GM12878 (cell line): ENCODE measurements around the gene PIEZO2. TPM values are rescaled to one million over a fixed set of nuclear protein-coding genes. Genes with fewer than 3 reads are reported as not detected.

Source experiments
- BACH1 ChIP-seq: fragments of 450-650 bp; IDR thresholded peaks from 2 replicates; pipeline ENCODE4 v1.6.1; 2017; ENCODE audit warnings: mild to moderate bottlenecking, borderline replicate concordance
- CEBPZ ChIP-seq: fragments of 150-350 bp; IDR thresholded peaks from 2 replicates; pipeline ENCODE4 v1.6.1; 2016; ENCODE audit warnings: low read depth, low read length
- CTCF ChIP-seq, 3 experiments: IDR thresholded peaks in 2 of 3; conservative IDR thresholded peaks in 1 of 3; 2 replicates each; pipeline ENCODE4 v1.5.1; 2011; ENCODE audit warnings: low read depth in 3 of 3, low read length in 3 of 3, mild to moderate bottlenecking in 3 of 3, control low read depth in 2 of 3, moderate library complexity in 2 of 3, inconsistent platforms in 1 of 3, mixed read lengths in 1 of 3; ENCODE audit not compliant: control insufficient read depth in 2 of 3, insufficient read depth in 1 of 3; ENCODE audit errors: extremely low read depth in 1 of 3
- CUX1 ChIP-seq: IDR thresholded peaks from 2 replicates; pipeline ENCODE4 v1.6.1; 2012; ENCODE audit warnings: improper control_type of control experiment, low read depth, low read length; ENCODE audit not compliant: insufficient replicate concordance
- ESRRA ChIP-seq: IDR thresholded peaks from 2 replicates; pipeline ENCODE4 v1.6.1; 2012; ENCODE audit warnings: mild to moderate bottlenecking, low read length, improper control_type of control experiment
- ETV6 ChIP-seq, 2 experiments: fragments of 450-650 bp in 1 of 2; IDR thresholded peaks in 1 of 2; conservative IDR thresholded peaks in 1 of 2; 2 replicates each; pipeline ENCODE4 v1.6.1; 2014; ENCODE audit warnings: antibody characterized with exemption in 1 of 2, borderline replicate concordance in 1 of 2, low read depth in 1 of 2, mild to moderate bottlenecking in 1 of 2, moderate library complexity in 1 of 2
- KDM1A ChIP-seq: fragments of 200-600 bp; sonication (generic); IDR thresholded peaks from 2 replicates; pipeline ENCODE4 v1.6.1; 2016; ENCODE audit warnings: borderline replicate concordance
- KLF5 ChIP-seq: fragments of 450-650 bp; IDR thresholded peaks from 2 replicates; pipeline ENCODE4 v1.6.1; 2014; ENCODE audit warnings: mild to moderate bottlenecking; ENCODE audit not compliant: partially characterized antibody
- MTA2 ChIP-seq: fragments of 450-650 bp; IDR thresholded peaks from 2 replicates; pipeline ENCODE4 v1.6.1; 2016; ENCODE audit warnings: low read depth, mild to moderate bottlenecking, moderate library complexity
- PAX5 ChIP-seq: IDR thresholded peaks from 2 replicates; pipeline ENCODE4 v1.6.1; 2011; ENCODE audit warnings: low read depth, low read length, borderline replicate concordance
- PBX3 ChIP-seq: IDR thresholded peaks from 2 replicates; pipeline ENCODE4 v1.6.1; 2011; ENCODE audit warnings: mild to moderate bottlenecking, low read depth, low read length, moderate library complexity; ENCODE audit not compliant: insufficient replicate concordance
- POLR2A ChIP-seq: IDR thresholded peaks from 2 replicates; pipeline ENCODE4 v1.6.1; 2011; ENCODE audit warnings: low read depth, mild to moderate bottlenecking, low read length
- RELA ChIP-seq: fragments of 450-650 bp; IDR thresholded peaks from 2 replicates; pipeline ENCODE4 v1.8.0; 2014; ENCODE audit warnings: borderline replicate concordance; ENCODE audit not compliant: partially characterized antibody
- STAT3 ChIP-seq: IDR thresholded peaks from 2 replicates; pipeline ENCODE4 v1.6.1; 2011; ENCODE audit warnings: low read depth, low read length, improper control_type of control experiment
- TCF7 ChIP-seq: IDR thresholded peaks from 2 replicates; pipeline ENCODE4 v1.6.1; 2014; ENCODE audit warnings: antibody characterized with exemption, borderline replicate concordance
- ZNF207 ChIP-seq: fragments of 450-650 bp; IDR thresholded peaks from 2 replicates; pipeline ENCODE4 v1.6.1; 2014; ENCODE audit warnings: antibody characterized with exemption, mild to moderate bottlenecking, borderline replicate concordance
- ZNF24 ChIP-seq: fragments of 450-650 bp; IDR thresholded peaks from 2 replicates; pipeline ENCODE4 v1.6.1; 2017; ENCODE audit warnings: antibody characterized with exemption, mild to moderate bottlenecking
- ZNF384 ChIP-seq: IDR thresholded peaks from 2 replicates; pipeline ENCODE4 v1.6.1; 2012; ENCODE audit warnings: low read depth, mild to moderate bottlenecking, low read length, improper control_type of control experiment, borderline replicate concordance
- ZZZ3 ChIP-seq: IDR thresholded peaks from 2 replicates; pipeline ENCODE4 v1.6.1; 2011; ENCODE audit warnings: low read depth; ENCODE audit not compliant: control insufficient read depth, insufficient read length
- polyA plus RNA-seq, 11 experiments: library from polyadenylated mRNA; depleted of rRNA in 4 of 11; unstranded in 6 of 11; stranded (reverse) in 5 of 11; fragments of >200 nt; fragmentation: Nextera tagmentation in 4 of 11; fragmentation: Illumina TruSeq in 1 of 11; extraction: Ambion mirVana in 4 of 11; extraction: Trizol in 1 of 11; gene quantifications; 1 replicate in 1 of 11; 2 replicates in 10 of 11; pipeline versions ENCODE4 v1.2.1 to v1.2.3, GENCODE V29; 2011 to 2016; ENCODE audit warnings: inconsistent platforms in 2 of 11, missing spikeins in 2 of 11, low read depth in 1 of 11
- total RNA-seq, 4 experiments: library from RNA; depleted of rRNA in 3 of 4; stranded (reverse); fragments of >200 nt in 3 of 4; fragmentation: Illumina TruSeq in 1 of 4; extraction: Trizol in 1 of 4; gene quantifications; 2 replicates each; pipeline versions ENCODE4 v1.2.1 to v1.2.3, GENCODE V29; 2013 to 2021

The PIEZO2 gene
- total and polyA plus RNA-seq, 10 of the 15 experiments (the other 5 are each of a cell fraction or from before 2014, with no cell fraction given): 6.7 to 42.3 (median 27.4) TPM

- TF ChIP-seq CTCF (IDR thresholded peaks at IDR 0.05 in 2 of 3, conservative IDR thresholded peaks at IDR 0.05 in 1 of 3; ENCODE audit: control insufficient read depth in 2 of 3, extremely low read depth in 1 of 3, insufficient read depth in 1 of 3, low read depth in 3 of 3, low read length in 3 of 3) (no peak; a peak in 1 of 6 replicates), CEBPZ (no peak), ZZZ3 (no peak), CUX1 (no peak), ZNF384 (no peak), TCF7 (no peak), PAX5 (peak; percentile 45; the same call in 1 of the 2 replicates), KDM1A (no peak), ETV6 (conservative IDR thresholded peaks at IDR 0.05 in 1 of 2, IDR thresholded peaks at IDR 0.05 in 1 of 2; ENCODE audit: borderline replicate concordance in 1 of 2, low read depth in 1 of 2) (no peak), KLF5 (no peak), ZNF24 (no peak), BACH1 (0 out of 2 replicates have a peak, but pooled peaks have one; percentile 19), RELA (no peak), STAT3 (no peak), POLR2A (peak; percentile 80), MTA2 (peak; percentile 81), ZNF207 (no peak), ESRRA (no peak), PBX3 (peak; percentile 42)
Observed at GRCh38 chr18:10953672-10954071, 195.7 kb downstream of the PIEZO2 start (continued).
